Fibroblast of skin of abdomen (primary cell): ENCODE results near the gene NTRK2.

Experiments
- DNase-seq: peaks from one replicate; pipeline ENCODE4 v3.0.0-alpha.2; 2013

Gene NTRK2

GRCh38 chr9:84988621-84989020 is 319.1 kb downstream of the NTRK2 start:
- no peak for DNase-seq

- DNase-seq, result no peak
Measured at GRCh38 chr9:84990416-84990815, 320.9 kb downstream of the NTRK2 start.

- no peak for DNase-seq
Measured at GRCh38 chr9:84990850-84991513, 321.5 kb downstream of the NTRK2 start.

- DNase-seq, result no peak
Measured at GRCh38 chr9:84991514-84991870, 322.0 kb downstream of the NTRK2 start.

GRCh38 chr9:84992381-84992780 is 322.9 kb downstream of the NTRK2 start:
- no peak for DNase-seq

GRCh38 chr9:84993105-84993504 is 323.6 kb downstream of the NTRK2 start:
- DNase-seq, result no peak

- peak; percentile 66 for DNase-seq
Measured at GRCh38 chr9:84996029-84996428, 326.5 kb downstream of the NTRK2 start.

GRCh38 chr9:84996716-84997115 is 327.2 kb downstream of the NTRK2 start:
- no peak for DNase-seq

GRCh38 chr9:84997472-84997871 is 327.9 kb downstream of the NTRK2 start:
- no peak for DNase-seq

GRCh38 chr9:84998639-84999038 is 329.1 kb downstream of the NTRK2 start:
- DNase-seq, result no peak

- DNase-seq, result no peak
Measured at GRCh38 chr9:84999788-85000187, 330.3 kb downstream of the NTRK2 start.

- no peak for DNase-seq
Measured at GRCh38 chr9:85001925-85002324, 332.4 kb downstream of the NTRK2 start.

- DNase-seq, result peak; percentile 4
Measured at GRCh38 chr9:85004818-85005413, 335.4 kb downstream of the NTRK2 start.

GRCh38 chr9:85007748-85008147 is 338.2 kb downstream of the NTRK2 start:
- no peak for DNase-seq

- no peak for DNase-seq
Measured at GRCh38 chr9:85008215-85008614, 338.7 kb downstream of the NTRK2 start.

GRCh38 chr9:85009251-85009650 is 339.7 kb downstream of the NTRK2 start:
- no peak for DNase-seq

GRCh38 chr9:85013703-85014102 is 344.2 kb downstream of the NTRK2 start:
- no peak for DNase-seq

- DNase-seq, result no peak
Measured at GRCh38 chr9:85014292-85014691, 344.8 kb downstream of the NTRK2 start.

- DNase-seq, result no peak
Measured at GRCh38 chr9:85016384-85017006, 347.0 kb downstream of the NTRK2 start.

- DNase-seq, result no peak
Measured at GRCh38 chr9:85020791-85021190, 351.3 kb downstream of the NTRK2 start.

- no peak for DNase-seq
Measured at GRCh38 chr9:85021686-85022085, 352.2 kb downstream of the NTRK2 start.

GRCh38 chr9:85024374-85024773 is 354.8 kb downstream of the NTRK2 start:
- DNase-seq, result no peak

- no peak for DNase-seq
Measured at GRCh38 chr9:85025638-85026037, 356.1 kb downstream of the NTRK2 start.

- DNase-seq, result no peak
Measured at GRCh38 chr9:85027870-85028269, 358.3 kb downstream of the NTRK2 start.
